Suprapubic skin (tissue), 4 donors: ENCODE results near the gene DNAJB5. TPM values are rescaled to one million over a fixed set of nuclear protein-coding genes. Genes with fewer than 3 reads are reported as not detected.

ENCODE experiments used
- DNase-seq, 2 donors: peaks; one replicate each; pipeline ENCODE4 v3.0.0-alpha.2; 2019; ENCODE audit warnings: low spot score in 2 of 2
- H3K27ac ChIP-seq: fragments of 200-600 bp; sonication (generic); one replicate; pipeline ENCODE4 v1.5.1; 2019
- H3K27me3 ChIP-seq: fragments of 200-600 bp; sonication (generic); one replicate; pipeline ENCODE4 v1.5.1; 2019
- H3K36me3 ChIP-seq: fragments of 200-600 bp; sonication (generic); one replicate; pipeline ENCODE4 v1.5.1; 2019
- H3K4me1 ChIP-seq: fragments of 200-600 bp; sonication (generic); one replicate; pipeline ENCODE4 v1.5.1; 2019
- H3K4me3 ChIP-seq: fragments of 200-600 bp; sonication (generic); one replicate; pipeline ENCODE4 v1.5.1; 2019; ENCODE audit warnings: mild to moderate bottlenecking
- H3K9me3 ChIP-seq: fragments of 200-600 bp; sonication (generic); one replicate; pipeline ENCODE4 v1.5.1; 2019
- CTCF ChIP-seq, 2 donors: fragments of 200-600 bp in 1 of 2; fragments of 450-650 bp in 1 of 2; sonication (generic) in 1 of 2; IDR thresholded peaks; one replicate each; pipeline ENCODE4 v1.5.1; 2016 to 2019; ENCODE audit warnings: antibody characterized with exemption in 2 of 2, mild to moderate bottlenecking in 1 of 2, moderate library complexity in 1 of 2
- EP300 ChIP-seq: sonication (generic); formaldehyde crosslinking; IDR thresholded peaks from one replicate; pipeline ENCODE4 v1.6.1; 2017; ENCODE audit warnings: antibody characterized with exemption
- POLR2A ChIP-seq, 2 donors: fragments of 450-650 bp; IDR thresholded peaks; one replicate each; pipeline ENCODE4 v1.6.1; 2017; ENCODE audit warnings: antibody characterized with exemption in 2 of 2, mild to moderate bottlenecking in 2 of 2, moderate library complexity in 2 of 2
- POLR2AphosphoS5 ChIP-seq, 3 donors: sonication (generic); formaldehyde crosslinking; IDR thresholded peaks; one replicate each; pipeline ENCODE4 v1.6.1; 2017; ENCODE audit warnings: antibody characterized with exemption in 3 of 3
- WGBS: methylation state at CpG from one replicate; pipeline ENCODE4 v1.1.5; 2018; 5-methylcytosine and 5-hydroxymethylcytosine counted together
- total RNA-seq, 4 donors: library from RNA; depleted of rRNA; stranded (reverse); fragments of >200 nt; gene quantifications; one replicate each; pipeline ENCODE4 v1.1.0, GENCODE V29; 2016

The DNAJB5 gene
- total RNA-seq, 4 donors from 2014 or later = 0.98 to 4.7 (median 1.6) TPM

- H3K4me1 ChIP-seq = peaks cover 4% of the 10 kb centered on the region
- TF ChIP-seq POLR2AphosphoS5 (IDR thresholded peaks at IDR 0.05) (no peak), CTCF (IDR thresholded peaks at IDR 0.05) (no peak), POLR2A (IDR thresholded peaks at IDR 0.05) (no peak), EP300 (no peak)
- peaks cover 16% of the 10 kb centered on the region for H3K36me3 ChIP-seq
- no peaks in the 10 kb centered on the region for H3K27me3 ChIP-seq
- H3K4me3 ChIP-seq = no peak overlapping the region
- no peak for DNase-seq
- no peak overlapping the region for H3K27ac ChIP-seq
- H3K9me3 ChIP-seq = no peaks in the 10 kb centered on the region
Measured at GRCh38 chr9:35028341-35028740, 38.8 kb downstream of the DNAJB5 start.

- WGBS = 47% methylated on average over 4 of the region's 4 CpGs
- Histone ChIP-seq H3K27ac (no peak overlapping the region), H3K36me3 (peaks cover 10% of the 10 kb centered on the region), H3K9me3 (no peaks in the 10 kb centered on the region), H3K4me1 (peaks cover 4% of the 10 kb centered on the region), H3K4me3 (no peak overlapping the region), H3K27me3 (no peaks in the 10 kb centered on the region)
- TF ChIP-seq POLR2AphosphoS5 (IDR thresholded peaks at IDR 0.05) (no peak), POLR2A (IDR thresholded peaks at IDR 0.05) (no peak), CTCF (IDR thresholded peaks at IDR 0.05) (no peak), EP300 (no peak)
- no peak for DNase-seq
Measured at GRCh38 chr9:35029241-35029640, 39.7 kb downstream of the DNAJB5 start.

- WGBS = 59% methylated on average over 2 of the region's 2 CpGs
- no peaks in the 10 kb centered on the region for H3K27me3 ChIP-seq
- DNase-seq = no peak
- TF ChIP-seq POLR2A (IDR thresholded peaks at IDR 0.05) (no peak), POLR2AphosphoS5 (IDR thresholded peaks at IDR 0.05) (no peak), CTCF (IDR thresholded peaks at IDR 0.05) (no peak), EP300 (no peak)
- H3K4me3 ChIP-seq = no peak overlapping the region
- H3K36me3 ChIP-seq = peaks cover 7% of the 10 kb centered on the region
- peaks cover 4% of the 10 kb centered on the region for H3K4me1 ChIP-seq
- no peak overlapping the region for H3K27ac ChIP-seq
- H3K9me3 ChIP-seq = no peaks in the 10 kb centered on the region
Measured at GRCh38 chr9:35029852-35030251, 40.3 kb downstream of the DNAJB5 start.

GRCh38 chr9:35033101-35033500 lies 43.6 kb downstream of the DNAJB5 start:
- H3K36me3 ChIP-seq = peaks cover 7% of the 10 kb centered on the region
- H3K4me3 ChIP-seq = no peak overlapping the region
- H3K4me1 ChIP-seq = no peaks in the 10 kb centered on the region
- TF ChIP-seq POLR2A (IDR thresholded peaks at IDR 0.05) (no peak), CTCF (IDR thresholded peaks at IDR 0.05) (no peak), EP300 (no peak), POLR2AphosphoS5 (IDR thresholded peaks at IDR 0.05) (no peak)
- no peaks in the 10 kb centered on the region for H3K9me3 ChIP-seq
- H3K27me3 ChIP-seq = no peaks in the 10 kb centered on the region
- DNase-seq = no peak
- WGBS = 95% methylated on average over 2 of the region's 2 CpGs
- no peak overlapping the region for H3K27ac ChIP-seq

GRCh38 chr9:35035851-35036701 lies 46.5 kb downstream of the DNAJB5 start:
- peak in 1 of 2 donors; percentile 82 for DNase-seq
- H3K27me3 ChIP-seq = no peaks in the 10 kb centered on the region
- no peak overlapping the region for H3K27ac ChIP-seq
- no peaks in the 10 kb centered on the region for H3K4me1 ChIP-seq
- 46% methylated on average over 46 of the region's 48 CpGs for WGBS
- no peaks in the 10 kb centered on the region for H3K9me3 ChIP-seq
- peaks cover 7% of the 10 kb centered on the region for H3K36me3 ChIP-seq
- H3K4me3 ChIP-seq = peak overlapping the region; percentile 26
- no peak for TF ChIP-seq POLR2A (IDR thresholded peaks at IDR 0.05)
- TF ChIP-seq EP300 = no peak
- no peak for TF ChIP-seq POLR2AphosphoS5 (IDR thresholded peaks at IDR 0.05)
- TF ChIP-seq CTCF (IDR thresholded peaks at IDR 0.05) = no peak
